ENCODE results near the gene ATP5F1D. TPM values are rescaled to one million over a fixed set of nuclear protein-coding genes. Genes with fewer than 3 reads are reported as not detected.
A peak's percentile ranks its signal among the peaks of the same experiment; 100 is the strongest.

Gene ATP5F1D
- total and polyA plus RNA-seq, 2 experiments from 2014 or later, result 139 to 396 TPM

DNA sequence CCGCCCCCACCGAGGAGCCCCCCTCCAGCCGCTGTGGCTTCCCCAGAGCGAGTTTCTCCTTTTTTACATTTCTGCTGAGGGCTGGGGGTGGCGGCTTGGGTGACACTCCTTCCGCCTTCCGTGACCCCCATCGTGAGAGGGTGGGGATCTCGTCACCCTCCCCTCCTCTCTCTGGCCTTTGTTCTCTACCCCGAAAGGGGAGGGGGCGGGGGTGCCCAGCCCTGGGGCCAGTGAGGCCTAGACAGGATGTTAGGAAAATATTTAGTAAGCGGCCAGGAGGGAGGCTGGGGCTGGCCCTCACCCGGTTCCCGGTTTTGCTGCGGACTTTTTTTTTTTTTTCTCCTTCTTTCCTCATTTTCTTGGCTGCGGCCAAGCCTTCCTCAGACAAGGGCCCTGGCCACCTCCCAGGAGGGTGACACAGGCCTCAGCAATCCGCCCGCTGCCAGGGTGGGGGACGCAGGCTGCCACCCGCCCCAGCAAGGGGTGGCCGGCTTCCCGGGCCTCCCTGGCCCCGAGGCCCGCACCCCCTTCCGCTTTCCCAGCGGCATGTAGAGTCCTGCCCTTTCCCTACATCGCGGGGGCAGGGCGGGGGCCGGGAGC lies 10.8 kb downstream of the ATP5F1D start (continued):
- TF ChIP-seq, protein P1, sequence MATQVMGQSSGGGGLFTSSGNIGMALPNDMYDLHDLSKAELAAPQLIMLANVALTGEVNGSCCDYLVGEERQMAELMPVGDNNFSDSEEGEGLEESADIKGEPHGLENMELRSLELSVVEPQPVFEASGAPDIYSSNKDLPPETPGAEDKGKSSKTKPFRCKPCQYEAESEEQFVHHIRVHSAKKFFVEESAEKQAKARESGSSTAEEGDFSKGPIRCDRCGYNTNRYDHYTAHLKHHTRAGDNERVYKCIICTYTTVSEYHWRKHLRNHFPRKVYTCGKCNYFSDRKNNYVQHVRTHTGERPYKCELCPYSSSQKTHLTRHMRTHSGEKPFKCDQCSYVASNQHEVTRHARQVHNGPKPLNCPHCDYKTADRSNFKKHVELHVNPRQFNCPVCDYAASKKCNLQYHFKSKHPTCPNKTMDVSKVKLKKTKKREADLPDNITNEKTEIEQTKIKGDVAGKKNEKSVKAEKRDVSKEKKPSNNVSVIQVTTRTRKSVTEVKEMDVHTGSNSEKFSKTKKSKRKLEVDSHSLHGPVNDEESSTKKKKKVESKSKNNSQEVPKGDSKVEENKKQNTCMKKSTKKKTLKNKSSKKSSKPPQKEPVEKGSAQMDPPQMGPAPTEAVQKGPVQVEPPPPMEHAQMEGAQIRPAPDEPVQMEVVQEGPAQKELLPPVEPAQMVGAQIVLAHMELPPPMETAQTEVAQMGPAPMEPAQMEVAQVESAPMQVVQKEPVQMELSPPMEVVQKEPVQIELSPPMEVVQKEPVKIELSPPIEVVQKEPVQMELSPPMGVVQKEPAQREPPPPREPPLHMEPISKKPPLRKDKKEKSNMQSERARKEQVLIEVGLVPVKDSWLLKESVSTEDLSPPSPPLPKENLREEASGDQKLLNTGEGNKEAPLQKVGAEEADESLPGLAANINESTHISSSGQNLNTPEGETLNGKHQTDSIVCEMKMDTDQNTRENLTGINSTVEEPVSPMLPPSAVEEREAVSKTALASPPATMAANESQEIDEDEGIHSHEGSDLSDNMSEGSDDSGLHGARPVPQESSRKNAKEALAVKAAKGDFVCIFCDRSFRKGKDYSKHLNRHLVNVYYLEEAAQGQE (IDR thresholded peaks at IDR 0.05; ENCODE audit: unreplicated experiment), result no peak
- TF ChIP-seq EZH2phosphoT487 (IDR thresholded peaks at IDR 0.05; ENCODE audit: unreplicated experiment) (no peak), STAT1 (IDR thresholded peaks at IDR 0.05; ENCODE audit: unreplicated experiment) (no peak), ETS1 (IDR thresholded peaks at IDR 0.05) (no peak), CREB1 (CRISPR knock-in tag; IDR thresholded peaks at IDR 0.05; ENCODE audit: low read depth) (no peak), ZNF331 (CRISPR knock-in tag; IDR thresholded peaks at IDR 0.05; ENCODE audit: low read depth) (no peak), CTCF (conservative IDR thresholded peaks at IDR 0.05; ENCODE audit: low read depth in 2 of 2) (no peak), NANOG (IDR thresholded peaks at IDR 0.05; ENCODE audit: borderline replicate concordance) (no peak), ZNF114 (CRISPR knock-in tag; IDR thresholded peaks at IDR 0.05) (no peak), POLR2AphosphoS5 (IDR thresholded peaks at IDR 0.05; ENCODE audit: low read depth) (no peak), EZH2 (IDR thresholded peaks at IDR 0.05; ENCODE audit: low read depth, unreplicated experiment) (no peak)

DNA sequence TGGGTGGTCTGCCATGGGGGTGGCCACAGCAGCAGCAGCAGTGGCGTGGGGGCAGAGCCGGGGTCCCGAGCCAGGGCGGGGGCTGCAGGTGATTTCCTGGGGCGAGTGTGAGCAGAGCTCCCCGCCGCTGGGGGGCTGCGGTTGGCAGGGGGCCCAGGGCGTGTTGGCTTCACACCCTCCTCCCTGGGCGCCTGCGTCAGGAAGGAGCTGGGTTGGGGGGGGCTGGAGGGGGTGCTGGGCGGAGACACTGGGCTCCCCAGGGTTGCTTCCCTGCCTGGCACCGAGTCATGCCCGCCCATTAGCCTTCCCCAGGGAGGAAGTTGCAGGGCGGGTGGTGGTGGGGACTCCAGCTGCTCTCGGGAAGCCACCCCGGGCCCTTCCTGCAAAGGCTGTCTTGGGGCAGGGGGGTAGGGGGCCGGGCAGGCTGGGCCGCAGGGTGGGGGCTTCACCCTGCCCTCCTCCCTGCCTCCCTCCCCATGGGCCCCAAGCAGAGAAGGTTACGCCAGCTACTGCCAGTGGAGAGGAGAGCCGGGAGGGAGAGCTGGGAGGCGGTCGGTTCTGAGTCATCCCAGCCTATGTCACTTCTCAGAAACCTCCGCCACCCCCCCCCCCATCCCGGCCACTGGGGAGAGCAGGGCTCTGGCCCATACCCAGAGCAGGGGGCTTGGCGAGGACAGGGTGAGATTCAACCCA lies 11.4 kb downstream of the ATP5F1D start:
- TF ChIP-seq, protein P1 (IDR thresholded peaks at IDR 0.05; ENCODE audit: unreplicated experiment), result no peak
- TF ChIP-seq STAT1 (IDR thresholded peaks at IDR 0.05; ENCODE audit: unreplicated experiment) (no peak), ETS1 (IDR thresholded peaks at IDR 0.05) (no peak)
- Histone ChIP-seq H4K20me1 (replicated peaks; ENCODE audit: insufficient read depth) (peaks cover 30% of the 10 kb centered on the region), H3K27me3 (ENCODE audit: insufficient read depth) (no peaks in the 10 kb centered on the region), H3K4me3 (no peak overlapping the region), H3F3A (replicated peaks; ENCODE audit: low read depth) (peaks cover 39% of the 10 kb centered on the region), H3K27ac (ENCODE audit: low read depth) (peak overlapping the region; percentile 84), H3K9me2 (ENCODE audit: insufficient read depth) (no peaks in the 10 kb centered on the region), H3K4me1 (ENCODE audit: insufficient read depth) (peaks cover 8% of the 10 kb centered on the region; the same call in 1 of the 2 replicates), H3K79me2 (replicated peaks; ENCODE audit: insufficient read depth) (peaks cover 48% of the 10 kb centered on the region), H2AFZ (no peak overlapping the region), H3K36me3 (ENCODE audit: insufficient read depth) (peaks cover 19% of the 10 kb centered on the region), H3K4me2 (peak overlapping the region; percentile 91; the same call in 1 of the 2 replicates)
- no peak overlapping the region for H3K27ac Mint-ChIP-seq
- H3K4me1 Mint-ChIP-seq, result peaks cover 24% of the 10 kb centered on the region
- H3K9me3 Mint-ChIP-seq, result no peaks in the 10 kb centered on the region; the same call in 1 of the 3 replicates
- ATAC-seq (no peak), DNase-seq (ENCODE audit: low spot score) (no peak)
- H3K27me3 Mint-ChIP-seq (ENCODE audit: insufficient read depth, low read depth, poor library complexity), result peaks cover 26% of the 10 kb centered on the region
- H3K36me3 Mint-ChIP-seq (ENCODE audit: low read depth), result peaks cover 64% of the 10 kb centered on the region
- no peak overlapping the region for H3K4me3 Mint-ChIP-seq

Measured in GM23338 (cell line).